Activated CD4-positive, alpha-beta T cell treated with anti-CD3 and anti-CD28 coated beads for 36 hours (primary cell): ENCODE data around the gene NKD2. TPM values are rescaled to one million over a fixed set of nuclear protein-coding genes. Genes with fewer than 3 reads are reported as not detected.
"Not testable (repeated sequence)": the region's sequence is repeated elsewhere in the genome, so short reads cannot be mapped to it uniquely, and the experiment has no call there.

Source experiments
- ATAC-seq: fragments of 200-7000 bp; cut with Tn5 transposase; one replicate; pipeline ENCODE4 v1.10.0; 2021; ENCODE audit warnings: mild to moderate bottlenecking, moderate library complexity
- CTCF ChIA-PET: fragments of 350-600 bp; sonication (Branson Sonifier 250); formaldehyde crosslinking; loops from one replicate; lab custom pipeline; 2021; ENCODE audit warnings: antibody characterized with exemption; lab: Charles Lee
- POLR2A ChIA-PET: fragments of 350-600 bp; sonication (Branson Sonifier 250); formaldehyde crosslinking; loops from one replicate; lab custom pipeline; 2021; ENCODE audit warnings: antibody characterized with exemption, inconsistent platforms; lab: Charles Lee
- DNase-seq: peaks from one replicate; pipeline ENCODE4 v3.0.0-alpha.2; 2020
- H3K27ac Mint-ChIP-seq: one replicate; pipeline ENCODE4 v1.8.0; 2021; ENCODE audit warnings: mixed read lengths
- H3K27me3 Mint-ChIP-seq: one replicate; pipeline ENCODE4 v1.8.0; 2021; ENCODE audit warnings: mixed read lengths
- H3K36me3 Mint-ChIP-seq: one replicate; pipeline ENCODE4 v1.8.0; 2021; ENCODE audit warnings: low read depth, mixed read lengths
- H3K4me1 Mint-ChIP-seq: one replicate; pipeline ENCODE4 v1.8.0; 2021; ENCODE audit warnings: mixed read lengths
- H3K4me3 Mint-ChIP-seq: one replicate; pipeline ENCODE4 v1.8.0; 2021; ENCODE audit warnings: mild to moderate bottlenecking, moderate library complexity, mixed read lengths
- H3K9me3 Mint-ChIP-seq: one replicate; pipeline ENCODE4 v1.8.0; 2021; ENCODE audit warnings: low read depth, mixed read lengths
- intact Hi-C, 2 experiments: fragments of 100-400 bp; cut with DNase I in 1 of 2; cut with micrococcal nuclease in 1 of 2; formaldehyde crosslinking; loops; one replicate each; pipeline versions ENCODE4 v1.14.2 to v1.15.1; 2022 to 2024; cut with DNase I, micrococcal nuclease
- total RNA-seq, 2 experiments: library from RNA; stranded (reverse); gene quantifications; one replicate each; pipeline ENCODE4 v1.2.3, GENCODE V29; 2021

The NKD2 gene
- total RNA-seq, 2 experiments from 2014 or later, result 0.86 to 1.1 TPM

DNA sequence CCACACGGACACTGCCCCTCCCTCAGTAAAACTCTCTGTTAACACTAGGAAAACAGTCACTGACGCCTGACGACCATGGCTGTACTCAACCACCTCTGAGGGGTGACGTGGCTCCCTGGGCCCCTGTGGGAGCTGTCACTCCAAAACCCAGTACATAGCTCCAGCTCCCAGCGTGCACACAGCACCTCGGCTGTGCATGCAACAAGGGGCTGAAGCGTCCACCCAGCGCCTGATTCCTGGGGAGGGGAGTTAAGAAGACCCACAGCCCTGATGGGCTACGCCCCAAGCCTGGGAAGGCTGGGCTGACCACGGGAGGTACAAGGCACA is 66.9 kb downstream of the NKD2 start:
- no peak for ATAC-seq
- Mint-ChIP-seq H3K27me3 (no peaks in the 10 kb centered on the region), H3K4me1 (no peaks in the 10 kb centered on the region), H3K9me3 (no peaks in the 10 kb centered on the region), H3K27ac (no peak overlapping the region), H3K36me3 (peaks cover 3% of the 10 kb centered on the region), H3K4me3 (no peak overlapping the region)
- DNase-seq, result no peak
- ChIA-PET POLR2A (no interaction called here), CTCF (no interaction called here)
- intact Hi-C loops, result no loop called here

DNA sequence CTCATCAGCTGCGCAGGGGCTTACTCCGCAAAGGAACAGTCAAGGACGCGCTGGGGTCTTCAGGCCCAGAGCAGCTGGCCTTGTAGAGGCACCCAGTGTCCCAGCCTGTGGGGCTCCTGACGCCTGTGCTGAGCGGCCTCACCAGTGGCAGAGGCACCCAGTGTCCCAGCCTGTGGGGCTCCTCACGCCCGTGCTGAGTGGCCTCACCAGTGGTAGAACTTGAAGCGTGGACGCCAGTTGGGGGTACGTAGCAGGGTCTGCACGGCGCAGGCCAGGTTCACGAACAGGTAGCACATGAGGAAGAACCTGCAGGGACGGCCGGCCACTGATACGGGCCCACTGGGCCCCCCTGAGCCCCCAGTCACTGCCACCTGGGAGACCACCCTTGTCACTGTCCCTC is 67.3 kb downstream of the NKD2 start:
- intact Hi-C loops, result no loop called here
- no peak overlapping the region for H3K27ac Mint-ChIP-seq
- no peaks in the 10 kb centered on the region for H3K9me3 Mint-ChIP-seq
- H3K4me1 Mint-ChIP-seq, result no peaks in the 10 kb centered on the region
- H3K27me3 Mint-ChIP-seq, result no peaks in the 10 kb centered on the region
- ATAC-seq (no peak), DNase-seq (no peak)
- POLR2A ChIA-PET, result no interaction called here
- CTCF ChIA-PET, result no interaction called here
- peaks cover 7% of the 10 kb centered on the region for H3K36me3 Mint-ChIP-seq
- no peak overlapping the region for H3K4me3 Mint-ChIP-seq

DNA sequence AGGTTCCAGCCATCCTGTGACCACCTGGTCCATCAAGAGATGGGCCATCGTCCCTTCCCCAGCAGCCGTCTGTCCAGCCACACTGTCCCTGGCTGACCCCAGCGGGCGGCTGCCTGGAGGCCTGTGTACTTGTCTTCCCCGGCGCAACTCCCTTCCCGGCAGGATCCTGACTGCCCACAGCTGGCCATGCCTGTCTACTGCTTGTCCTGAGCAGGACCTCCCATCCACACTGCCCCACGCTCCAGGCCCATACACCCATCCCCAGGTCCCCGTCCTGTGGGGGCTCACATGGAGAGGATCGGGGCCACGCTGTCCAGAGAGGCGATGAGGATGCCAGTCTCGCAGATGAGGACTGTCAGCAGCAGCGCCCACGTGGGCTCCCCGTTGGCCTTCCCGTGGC is 67.8 kb downstream of the NKD2 start:
- CTCF ChIA-PET, result no interaction called here
- POLR2A ChIA-PET, result no interaction called here
- no peaks in the 10 kb centered on the region for H3K9me3 Mint-ChIP-seq
- peaks cover 12% of the 10 kb centered on the region for H3K36me3 Mint-ChIP-seq
- DNase-seq (no peak), ATAC-seq (no peak)
- no peaks in the 10 kb centered on the region for H3K4me1 Mint-ChIP-seq
- no peak overlapping the region for H3K4me3 Mint-ChIP-seq
- H3K27me3 Mint-ChIP-seq, result no peaks in the 10 kb centered on the region
- H3K27ac Mint-ChIP-seq, result no peak overlapping the region
- intact Hi-C loops, result no loop called here

DNA sequence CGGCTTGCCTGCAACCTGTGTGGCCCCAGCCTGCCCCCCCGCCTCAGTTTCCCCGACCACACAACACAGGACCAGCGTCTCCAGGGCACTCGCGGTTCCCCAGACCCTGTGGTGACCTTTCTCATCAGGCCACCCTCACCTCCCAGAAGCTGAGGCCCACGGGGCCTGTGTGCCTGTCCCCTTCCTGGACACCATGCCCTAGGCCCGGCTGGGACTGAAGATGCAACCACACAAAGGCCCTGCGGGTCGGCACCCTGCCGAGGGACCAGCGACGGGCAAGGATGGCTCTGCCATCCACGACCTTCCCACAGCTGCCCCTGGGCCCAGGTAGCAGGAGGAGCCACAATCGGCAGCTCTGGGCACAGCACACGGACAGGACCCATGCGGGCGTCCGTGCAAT is 68.4 kb downstream of the NKD2 start:
- Mint-ChIP-seq H3K27me3 (no peaks in the 10 kb centered on the region), H3K27ac (no peak overlapping the region), H3K4me3 (no peak overlapping the region), H3K4me1 (no peaks in the 10 kb centered on the region), H3K36me3 (peaks cover 12% of the 10 kb centered on the region), H3K9me3 (no peaks in the 10 kb centered on the region)
- intact Hi-C loops, result no loop called here
- no peak for DNase-seq
- ATAC-seq, result no peak
- CTCF ChIA-PET, result no interaction called here
- POLR2A ChIA-PET, result no interaction called here

DNA sequence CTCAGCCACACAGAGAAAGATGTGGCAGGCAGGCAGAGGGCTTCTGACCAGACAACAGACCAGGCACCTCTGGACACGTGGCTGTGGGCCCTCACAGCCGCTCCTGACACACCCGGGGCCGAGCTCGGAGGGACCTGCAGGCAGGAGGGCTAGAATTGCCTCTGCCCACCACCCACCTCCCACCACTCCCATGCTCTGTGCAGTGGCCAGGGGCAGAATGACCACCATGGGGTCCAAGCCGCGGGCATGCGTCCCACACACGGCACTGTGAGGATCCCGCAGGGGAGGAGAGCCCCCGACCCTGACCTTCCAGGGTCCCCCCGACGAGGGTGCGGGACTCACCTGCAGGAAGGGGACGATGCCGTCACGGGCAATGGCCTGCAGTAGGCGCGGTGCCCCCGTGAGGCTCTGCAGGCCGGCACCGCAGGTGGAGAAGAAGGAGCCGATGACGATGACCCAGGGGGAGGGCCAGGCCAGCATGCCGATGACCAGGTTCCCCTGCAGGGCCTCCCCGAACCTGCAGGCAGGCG is 69.0 kb downstream of the NKD2 start:
- Mint-ChIP-seq H3K9me3 (no peaks in the 10 kb centered on the region), H3K4me1 (no peaks in the 10 kb centered on the region), H3K27ac (no peak overlapping the region), H3K36me3 (peaks cover 12% of the 10 kb centered on the region), H3K27me3 (no peaks in the 10 kb centered on the region), H3K4me3 (no peak overlapping the region)
- ATAC-seq (no peak), DNase-seq (no peak)
- CTCF ChIA-PET, result no interaction called here
- POLR2A ChIA-PET, result no interaction called here
- intact Hi-C loops, result no loop called here

DNA sequence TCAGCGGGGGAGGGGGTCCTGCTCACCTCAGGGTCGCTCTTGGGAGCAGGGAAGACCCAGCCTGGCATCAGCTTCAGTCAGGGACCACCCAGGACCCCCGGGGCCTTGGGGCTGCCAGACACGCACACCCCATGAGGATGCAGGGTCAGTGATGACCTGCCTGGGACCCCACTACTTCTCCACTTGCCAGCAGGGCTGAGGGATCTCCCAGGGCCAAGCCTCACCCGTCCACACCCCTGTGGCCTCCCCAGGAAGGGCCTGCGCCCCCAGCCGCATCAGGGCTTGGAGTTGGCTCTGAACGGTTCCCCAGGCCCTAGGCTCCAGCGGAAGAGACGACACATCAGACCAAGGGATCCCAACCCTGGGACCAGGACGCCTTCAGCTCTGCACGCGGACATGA is 69.6 kb downstream of the NKD2 start:
- H3K4me3 Mint-ChIP-seq, result no peak overlapping the region
- H3K36me3 Mint-ChIP-seq, result peaks cover 13% of the 10 kb centered on the region
- ChIA-PET POLR2A (no interaction called here), CTCF (no interaction called here)
- ATAC-seq, result no peak
- H3K4me1 Mint-ChIP-seq, result no peaks in the 10 kb centered on the region
- H3K27ac Mint-ChIP-seq, result no peak overlapping the region
- intact Hi-C loops, result no loop called here
- no peak for DNase-seq
- H3K9me3 Mint-ChIP-seq, result no peaks in the 10 kb centered on the region
- H3K27me3 Mint-ChIP-seq, result no peaks in the 10 kb centered on the region

DNA sequence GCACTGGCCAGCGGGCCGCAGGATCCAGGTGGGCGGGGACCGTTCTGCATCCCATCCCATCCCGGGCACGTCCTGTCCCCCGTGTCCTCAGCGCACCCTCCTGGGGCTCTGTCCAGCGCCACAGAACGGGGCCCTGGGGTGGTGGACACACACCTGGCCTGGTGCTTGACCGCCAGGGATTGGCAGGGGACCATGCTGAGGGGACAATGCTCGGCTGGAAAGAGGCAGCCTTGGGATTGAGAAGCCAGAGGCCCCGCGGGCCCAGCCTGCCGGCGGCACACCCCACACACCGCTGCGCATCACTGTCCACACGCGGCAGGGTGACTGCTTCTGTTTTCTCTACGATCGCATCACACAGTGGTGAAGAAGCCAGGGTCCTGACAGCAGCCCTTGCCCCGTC is 70.2 kb downstream of the NKD2 start:
- Mint-ChIP-seq H3K27me3 (no peaks in the 10 kb centered on the region), H3K9me3 (no peaks in the 10 kb centered on the region), H3K27ac (no peak overlapping the region), H3K4me1 (no peaks in the 10 kb centered on the region), H3K36me3 (peaks cover 14% of the 10 kb centered on the region), H3K4me3 (no peak overlapping the region)
- ChIA-PET POLR2A (no interaction called here), CTCF (no interaction called here)
- DNase-seq (no peak), ATAC-seq (no peak)
- intact Hi-C loops, result no loop called here

DNA sequence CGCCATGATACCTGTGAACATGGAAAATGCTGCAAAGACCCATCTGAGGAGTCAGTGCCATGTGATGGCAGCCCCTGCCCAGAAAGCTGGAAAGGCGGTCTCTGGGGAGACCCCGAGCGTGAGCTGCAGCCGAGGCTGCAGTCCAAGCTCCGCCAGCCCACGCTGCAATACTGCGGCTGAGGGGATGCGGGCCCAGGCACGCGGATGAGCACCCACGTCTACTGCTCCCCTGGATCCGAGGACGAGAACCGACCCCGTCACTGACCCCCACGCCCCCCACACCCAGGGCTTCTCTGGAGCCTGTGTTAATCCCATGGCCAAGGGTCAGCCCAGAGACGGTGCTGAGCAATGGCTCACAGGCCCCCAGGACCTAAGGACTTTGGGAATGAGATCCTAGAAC is 70.9 kb downstream of the NKD2 start:
- intact Hi-C loops, result no loop called here
- H3K4me3 Mint-ChIP-seq, result no peak overlapping the region
- ATAC-seq (no peak), DNase-seq (no peak)
- no peak overlapping the region for H3K27ac Mint-ChIP-seq
- POLR2A ChIA-PET, result no interaction called here
- CTCF ChIA-PET, result no interaction called here
- no peaks in the 10 kb centered on the region for H3K27me3 Mint-ChIP-seq
- H3K36me3 Mint-ChIP-seq, result peaks cover 16% of the 10 kb centered on the region
- no peaks in the 10 kb centered on the region for H3K9me3 Mint-ChIP-seq
- H3K4me1 Mint-ChIP-seq, result no peaks in the 10 kb centered on the region

DNA sequence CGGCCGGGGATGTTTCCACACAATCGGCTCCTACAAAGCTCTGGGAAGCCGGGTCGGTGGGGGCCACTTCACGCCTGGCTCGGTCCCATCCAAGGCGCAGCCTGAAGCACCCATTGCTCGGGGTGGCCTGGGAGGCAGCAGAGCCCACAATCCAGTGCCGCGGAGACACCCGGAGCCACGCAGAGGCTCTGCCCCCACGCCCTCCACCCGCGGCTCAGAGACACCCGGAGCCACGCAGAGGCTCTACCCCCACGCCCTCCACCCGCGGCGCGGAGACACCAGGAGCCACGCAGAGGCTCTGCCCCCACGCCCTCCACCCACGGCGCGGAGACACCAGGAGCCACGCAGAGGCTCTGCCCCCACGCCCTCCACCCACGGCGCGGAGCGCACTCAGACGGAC is 71.4 kb downstream of the NKD2 start:
- Mint-ChIP-seq H3K36me3 (peaks cover 16% of the 10 kb centered on the region), H3K4me3 (no peak overlapping the region), H3K27ac (no peak overlapping the region), H3K9me3 (no peaks in the 10 kb centered on the region), H3K27me3 (no peaks in the 10 kb centered on the region), H3K4me1 (no peaks in the 10 kb centered on the region)
- CTCF ChIA-PET, result no interaction called here
- POLR2A ChIA-PET, result no interaction called here
- DNase-seq (no peak), ATAC-seq (no peak)
- intact Hi-C loops, result no loop called here

DNA sequence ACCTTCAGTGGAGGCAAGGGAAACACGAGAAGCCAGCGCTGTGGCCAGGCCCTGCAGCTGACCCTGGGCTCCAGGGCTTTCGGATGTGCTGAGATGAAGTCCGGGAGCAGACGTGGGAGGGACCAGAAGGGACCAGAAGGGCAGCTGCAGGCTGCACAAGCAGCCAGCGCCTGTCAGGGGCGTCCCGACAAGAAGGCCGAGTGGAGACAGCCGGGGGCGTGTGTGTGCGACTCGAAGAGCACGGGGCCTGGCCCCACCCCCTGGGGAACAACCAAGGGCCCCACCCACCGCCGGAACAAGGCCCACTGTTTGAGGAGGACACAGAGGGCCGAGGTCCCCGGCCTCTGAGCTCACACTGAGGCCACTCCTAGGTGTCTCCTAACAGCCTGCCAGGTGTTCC is 71.8 kb downstream of the NKD2 start:
- Mint-ChIP-seq H3K27me3 (no peaks in the 10 kb centered on the region), H3K27ac (no peak overlapping the region), H3K4me3 (no peak overlapping the region), H3K4me1 (no peaks in the 10 kb centered on the region), H3K9me3 (no peaks in the 10 kb centered on the region), H3K36me3 (peaks cover 14% of the 10 kb centered on the region)
- ATAC-seq (no peak), DNase-seq (no peak)
- intact Hi-C loops, result no loop called here
- ChIA-PET POLR2A (no interaction called here), CTCF (no interaction called here)

DNA sequence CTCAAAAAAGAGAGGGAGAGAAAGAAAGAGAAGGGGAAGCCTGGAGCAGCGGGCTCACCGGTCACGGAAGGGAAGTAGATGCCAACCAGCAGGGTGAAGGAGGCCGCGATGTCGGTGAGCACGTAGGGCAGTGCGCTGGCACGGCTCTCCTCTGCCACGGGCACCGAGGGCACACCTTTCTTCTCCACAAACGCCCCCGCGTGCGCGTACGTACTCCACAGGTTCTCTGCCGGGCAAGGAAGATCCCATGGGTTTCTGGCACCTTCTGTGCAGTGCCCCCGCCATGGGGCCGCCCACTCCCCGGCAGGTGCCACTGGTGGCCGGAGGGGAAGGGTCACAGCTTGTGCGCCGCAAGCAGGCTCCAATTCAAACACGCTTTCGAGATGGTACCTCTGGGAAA is 72.9 kb downstream of the NKD2 start:
- ATAC-seq (no peak), DNase-seq (no peak)
- intact Hi-C loops, result no loop called here
- POLR2A ChIA-PET, result no interaction called here
- H3K9me3 Mint-ChIP-seq, result no peaks in the 10 kb centered on the region
- H3K4me1 Mint-ChIP-seq, result no peaks in the 10 kb centered on the region
- H3K4me3 Mint-ChIP-seq, result no peak overlapping the region
- no peaks in the 10 kb centered on the region for H3K27me3 Mint-ChIP-seq
- CTCF ChIA-PET, result no interaction called here
- no peak overlapping the region for H3K27ac Mint-ChIP-seq
- H3K36me3 Mint-ChIP-seq, result peaks cover 15% of the 10 kb centered on the region

DNA sequence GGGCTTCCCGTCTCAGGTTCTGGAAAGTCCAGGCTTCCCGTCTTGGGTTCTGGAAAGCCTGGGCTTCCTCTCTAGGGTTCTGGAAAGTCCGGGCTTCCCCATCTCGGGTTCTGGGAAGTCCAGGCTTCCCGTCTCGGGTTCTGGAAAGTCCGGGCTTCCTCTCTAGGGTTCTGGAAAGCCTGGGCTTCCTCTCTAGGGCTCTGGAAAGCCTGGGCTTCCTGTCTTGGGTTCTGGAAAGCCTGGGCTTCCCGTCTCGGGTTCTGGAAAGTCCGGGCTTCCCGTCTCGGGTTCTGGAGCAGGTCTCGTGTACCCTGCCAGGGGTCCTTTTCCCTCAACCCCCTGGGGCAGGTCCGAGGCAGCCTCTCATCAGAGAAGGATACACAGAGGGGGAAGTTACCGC is 74.4 kb downstream of the NKD2 start:
- POLR2A ChIA-PET, result interaction anchor here (0.7 kb wide), 1 partner anchor 739 kb away, joined by 3 read pairs; no protein-coding TSS in a partner anchor
- ATAC-seq, CTCF ChIA-PET, H3K4me1 Mint-ChIP-seq, H3K27ac Mint-ChIP-seq, DNase-seq, intact Hi-C loops, H3K9me3 Mint-ChIP-seq, H3K27me3 Mint-ChIP-seq, H3K4me3 Mint-ChIP-seq: not testable (repeated sequence)
- peaks cover 17% of the 10 kb centered on the region for H3K36me3 Mint-ChIP-seq
